ENCODE data around the gene NPY5R.

The NPY5R gene

DNA sequence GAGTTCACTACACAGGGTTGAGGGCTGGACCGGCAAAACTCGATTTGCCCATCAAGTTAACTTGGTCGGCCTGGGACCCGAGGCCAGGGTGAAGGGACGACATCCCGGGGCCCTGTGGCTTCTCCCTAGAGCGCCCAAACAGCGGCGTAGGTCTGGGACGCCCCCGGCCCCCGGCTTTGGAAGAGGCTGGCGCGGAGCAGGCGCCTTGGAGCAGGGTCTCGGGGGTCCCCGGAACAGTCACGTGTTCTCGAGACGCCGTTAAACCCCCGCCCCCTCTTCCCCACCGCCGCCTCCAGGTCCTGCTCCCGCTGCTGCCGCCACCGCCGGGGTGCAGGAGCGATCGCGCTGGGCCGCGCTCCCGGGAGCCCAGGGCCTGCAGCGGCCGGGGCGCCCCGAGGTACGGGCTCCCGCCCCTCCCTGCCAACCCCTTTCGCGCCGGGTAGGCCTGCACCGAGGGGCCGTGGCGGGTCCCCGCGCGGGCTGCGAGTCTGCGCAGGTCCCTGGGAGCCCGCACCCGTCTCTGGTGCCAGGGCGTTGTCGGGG lies at the start of gene NPY5R:
Gene NPY5R (plus strand): TSS at position 289 of the 543 bp plus-strand sequence. CDS start 6,382 bp downstream, outside the sequence.
- DNase-seq, result no peak
- TF ChIP-seq POLR2A (IDR thresholded peaks at IDR 0.05; ENCODE audit: low read length) (no peak), GATA1 (IDR thresholded peaks at IDR 0.05; ENCODE audit: low read depth, low read length) (no peak)

- TF ChIP-seq POLR2A (IDR thresholded peaks at IDR 0.05; ENCODE audit: low read length), result no peak
- no peak for DNase-seq
These were observed 48.6 kb upstream of the NPY5R start for GRCh38 chr4:163295138-163295537.

- DNase-seq, result no peak
- TF ChIP-seq POLR2A (IDR thresholded peaks at IDR 0.05; ENCODE audit: low read length), result no peak
- TF ChIP-seq GATA1 (IDR thresholded peaks at IDR 0.05; ENCODE audit: low read depth, low read length), result no peak
These were observed 43.2 kb upstream of the NPY5R start for GRCh38 chr4:163300445-163300844.

DNA sequence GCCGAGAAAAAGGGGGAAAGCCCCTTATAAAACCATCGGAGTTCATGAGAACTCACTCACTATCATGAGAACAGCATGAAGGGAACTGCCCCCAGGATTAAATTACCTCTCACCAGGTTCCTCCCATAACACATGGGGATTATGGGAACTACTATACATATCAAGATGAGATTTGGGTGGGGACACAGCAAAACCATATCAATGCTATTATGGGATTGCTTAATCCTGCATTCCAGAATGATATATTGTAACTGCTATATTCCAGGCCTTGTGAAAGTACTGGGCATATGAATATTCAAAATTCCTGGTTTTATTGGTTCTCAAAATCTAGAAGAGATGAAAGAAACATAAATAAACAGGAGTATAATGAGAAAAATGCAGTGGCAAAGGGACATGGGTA lies 40.6 kb upstream of the NPY5R start:
- TF ChIP-seq GATA1 (IDR thresholded peaks at IDR 0.05; ENCODE audit: low read depth, low read length) (no peak), POLR2A (IDR thresholded peaks at IDR 0.05; ENCODE audit: low read length) (no peak)
- DNase-seq, result no peak

GRCh38 chr4:163309466-163309865 lies 34.2 kb upstream of the NPY5R start:
- DNase-seq, result no peak
- TF ChIP-seq POLR2A (IDR thresholded peaks at IDR 0.05; ENCODE audit: low read length), result no peak
- no peak for TF ChIP-seq GATA1 (IDR thresholded peaks at IDR 0.05; ENCODE audit: low read depth, low read length)

DNA sequence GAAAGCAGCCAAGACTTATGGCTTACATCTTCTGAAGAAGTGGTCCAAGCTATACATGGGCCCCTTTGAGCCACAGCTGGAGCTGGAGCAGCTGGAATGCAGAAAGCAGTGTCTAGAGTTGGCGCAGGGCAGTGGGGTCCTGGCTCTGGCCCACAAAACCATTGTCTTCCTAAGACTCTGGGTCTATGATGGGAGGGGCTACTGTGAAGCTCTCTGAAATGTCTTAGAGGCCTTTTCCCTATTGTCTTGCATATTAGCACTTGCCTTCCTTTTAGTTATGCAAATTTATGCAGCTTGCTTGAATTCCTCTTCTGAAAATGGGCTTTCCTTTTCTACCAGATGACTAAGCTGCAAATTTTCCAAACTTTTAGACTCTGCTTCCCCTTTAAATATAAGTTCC lies 26.6 kb upstream of the NPY5R start:
- TF ChIP-seq POLR2A (IDR thresholded peaks at IDR 0.05; ENCODE audit: low read length) (no peak), GATA1 (IDR thresholded peaks at IDR 0.05; ENCODE audit: low read depth, low read length) (no peak)

DNA sequence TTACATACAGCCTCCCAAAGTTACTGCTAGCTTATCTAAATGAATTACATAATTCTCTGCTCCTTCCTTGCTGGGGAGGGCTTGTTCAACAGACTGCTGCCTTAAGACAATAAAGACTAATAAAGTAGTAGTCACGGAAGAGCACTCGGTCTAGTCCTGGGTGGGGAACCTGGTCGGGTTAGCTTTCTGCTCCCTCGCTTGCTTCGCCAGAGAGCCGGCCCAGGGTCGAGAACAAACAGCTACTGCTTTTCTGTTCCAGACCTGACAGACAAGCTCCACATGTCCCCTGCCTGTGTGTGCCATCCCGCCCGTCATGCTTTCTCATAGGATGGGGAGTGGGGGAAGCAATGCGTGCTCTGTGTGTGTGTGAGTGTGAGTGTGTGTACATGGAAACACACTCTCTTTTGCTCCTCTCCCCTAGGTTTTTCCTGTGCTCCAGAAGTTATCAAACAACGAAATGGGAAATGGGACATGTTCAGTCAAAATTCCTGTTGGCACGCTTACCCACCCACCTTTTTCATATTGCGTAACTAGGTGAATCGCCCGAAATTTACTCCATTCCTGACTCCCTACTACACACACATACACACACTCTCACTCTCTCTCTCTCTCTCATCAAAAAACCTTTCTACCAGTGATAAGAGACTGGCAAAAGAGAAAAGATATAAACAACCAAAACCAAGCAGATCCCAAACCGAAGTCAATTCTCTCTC lies 12.6 kb upstream of the NPY5R start:
- TF ChIP-seq GATA1 (IDR thresholded peaks at IDR 0.05; ENCODE audit: low read depth, low read length), result no peak
- no peak for TF ChIP-seq POLR2A (IDR thresholded peaks at IDR 0.05; ENCODE audit: low read length)
- DNase-seq, result peak in 1 of 2 experiments; percentile 11

More for the DNA sequence above, 26.6 kb upstream of the NPY5R start:
- no peak for DNase-seq

GRCh38 chr4:163331629-163332376 lies 11.9 kb upstream of the NPY5R start:
- peak; percentile 18 to 26 for DNase-seq
- TF ChIP-seq POLR2A (IDR thresholded peaks at IDR 0.05; ENCODE audit: low read length) (no peak), GATA1 (IDR thresholded peaks at IDR 0.05; ENCODE audit: low read depth, low read length) (no peak)

GRCh38 chr4:163332526-163333406 lies 10.9 kb upstream of the NPY5R start, which contains the start of gene NPY1R:
NPY1R (minus strand) TSS chr4:163332596; CDS start chr4:163326554, 6,042 bp downstream.
- TF ChIP-seq POLR2A (IDR thresholded peaks at IDR 0.05; ENCODE audit: low read length) (no peak), GATA1 (IDR thresholded peaks at IDR 0.05; ENCODE audit: low read depth, low read length) (no peak)
- DNase-seq, result peak; percentile 72 to 76

DNA sequence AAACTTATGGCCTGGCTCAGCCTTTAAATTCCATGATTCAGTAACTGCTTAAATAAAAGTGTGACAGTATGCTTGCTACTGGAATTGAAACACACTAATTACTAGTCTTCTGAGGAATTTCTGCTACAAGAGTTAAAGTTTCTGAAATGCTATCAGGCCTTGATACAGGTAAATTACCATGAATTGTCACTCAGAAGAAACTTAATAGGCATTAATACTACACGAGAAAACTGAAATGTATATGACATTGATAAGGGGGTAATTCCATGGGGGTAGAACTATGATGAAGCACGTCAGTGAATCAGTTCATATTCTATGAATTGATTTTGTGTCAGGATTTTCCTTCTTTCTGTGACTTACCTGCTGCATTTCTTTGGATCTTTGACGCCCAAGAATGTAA lies 8.3 kb upstream of the NPY5R start:
- no peak for TF ChIP-seq GATA1 (IDR thresholded peaks at IDR 0.05; ENCODE audit: low read depth, low read length)
- no peak for TF ChIP-seq POLR2A (IDR thresholded peaks at IDR 0.05; ENCODE audit: low read length)

GRCh38 chr4:163344147-163345125 lies 744 bp downstream of the NPY5R start:
- DNase-seq, result no peak
- TF ChIP-seq POLR2A (IDR thresholded peaks at IDR 0.05; ENCODE audit: low read length) (no peak), GATA1 (IDR thresholded peaks at IDR 0.05; ENCODE audit: low read depth, low read length) (no peak)

More for the DNA sequence above, 8.3 kb upstream of the NPY5R start:
- no peak for DNase-seq

DNA sequence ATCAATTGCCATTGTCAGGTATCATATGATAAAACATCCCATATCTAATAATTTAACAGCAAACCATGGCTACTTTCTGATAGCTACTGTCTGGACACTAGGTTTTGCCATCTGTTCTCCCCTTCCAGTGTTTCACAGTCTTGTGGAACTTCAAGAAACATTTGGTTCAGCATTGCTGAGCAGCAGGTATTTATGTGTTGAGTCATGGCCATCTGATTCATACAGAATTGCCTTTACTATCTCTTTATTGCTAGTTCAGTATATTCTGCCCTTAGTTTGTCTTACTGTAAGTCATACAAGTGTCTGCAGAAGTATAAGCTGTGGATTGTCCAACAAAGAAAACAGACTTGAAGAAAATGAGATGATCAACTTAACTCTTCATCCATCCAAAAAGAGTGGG lies 7.0 kb downstream of the NPY5R start:
- DNase-seq, result no peak

More for the DNA sequence above, 7.0 kb downstream of the NPY5R start:
- TF ChIP-seq POLR2A (IDR thresholded peaks at IDR 0.05; ENCODE audit: low read length), result no peak
